GM18858 (cell line): ENCODE results near the gene CBX7.

Experiments
- ATAC-seq: cut with Tn5 transposase; IDR thresholded peaks from one replicate; pipeline ENCODE4 v1.9.1; 2021; ENCODE audit not compliant: unreplicated experiment

CBX7 gene

GRCh38 chr22:39094717-39095389, 57.6 kb downstream of the CBX7 start:
- no peak for ATAC-seq

- ATAC-seq = no peak
These were observed 60.2 kb downstream of the CBX7 start for GRCh38 chr22:39092111-39092862.

GRCh38 chr22:39091126-39092081, 61.1 kb downstream of the CBX7 start:
- ATAC-seq = no peak

GRCh38 chr22:39090426-39091064, 61.9 kb downstream of the CBX7 start:
- ATAC-seq = no peak

GRCh38 chr22:39089928-39090327, 62.6 kb downstream of the CBX7 start:
- ATAC-seq = no peak

GRCh38 chr22:39088685-39089032, 63.8 kb downstream of the CBX7 start:
- ATAC-seq = no peak

- ATAC-seq = no peak
These were observed 64.4 kb downstream of the CBX7 start for GRCh38 chr22:39087881-39088684.

GRCh38 chr22:39087098-39087497, 65.4 kb downstream of the CBX7 start:
- ATAC-seq = no peak

GRCh38 chr22:39084666-39085065, 67.8 kb downstream of the CBX7 start:
- no peak for ATAC-seq

- no peak for ATAC-seq
These were observed 69.0 kb downstream of the CBX7 start for GRCh38 chr22:39083212-39084165.

GRCh38 chr22:39081598-39081997, 70.9 kb downstream of the CBX7 start:
- no peak for ATAC-seq

- ATAC-seq = no peak
These were observed 71.5 kb downstream of the CBX7 start for GRCh38 chr22:39081016-39081415.
